ENCODE data around the gene MEIS1.

DNA sequence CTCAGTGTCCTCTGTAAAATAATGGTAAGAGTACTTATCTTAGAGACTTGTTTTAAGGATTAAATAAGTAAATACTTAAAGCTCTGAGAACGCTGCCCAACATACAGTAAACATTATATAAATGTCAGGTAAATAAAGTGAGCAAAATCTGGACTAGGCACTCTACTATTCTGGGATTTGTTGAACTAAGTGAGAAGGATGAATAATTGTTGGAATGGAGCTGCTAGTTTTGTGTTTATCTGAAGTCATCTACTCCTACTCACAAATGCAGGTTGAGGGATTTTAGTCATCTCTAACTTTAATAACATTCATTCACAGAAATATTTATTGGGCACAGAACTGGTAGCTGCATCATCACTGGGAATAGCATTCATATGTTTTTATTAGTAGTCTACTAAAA is 103.4 kb downstream of the MEIS1 start:
- TF ChIP-seq, protein P1, sequence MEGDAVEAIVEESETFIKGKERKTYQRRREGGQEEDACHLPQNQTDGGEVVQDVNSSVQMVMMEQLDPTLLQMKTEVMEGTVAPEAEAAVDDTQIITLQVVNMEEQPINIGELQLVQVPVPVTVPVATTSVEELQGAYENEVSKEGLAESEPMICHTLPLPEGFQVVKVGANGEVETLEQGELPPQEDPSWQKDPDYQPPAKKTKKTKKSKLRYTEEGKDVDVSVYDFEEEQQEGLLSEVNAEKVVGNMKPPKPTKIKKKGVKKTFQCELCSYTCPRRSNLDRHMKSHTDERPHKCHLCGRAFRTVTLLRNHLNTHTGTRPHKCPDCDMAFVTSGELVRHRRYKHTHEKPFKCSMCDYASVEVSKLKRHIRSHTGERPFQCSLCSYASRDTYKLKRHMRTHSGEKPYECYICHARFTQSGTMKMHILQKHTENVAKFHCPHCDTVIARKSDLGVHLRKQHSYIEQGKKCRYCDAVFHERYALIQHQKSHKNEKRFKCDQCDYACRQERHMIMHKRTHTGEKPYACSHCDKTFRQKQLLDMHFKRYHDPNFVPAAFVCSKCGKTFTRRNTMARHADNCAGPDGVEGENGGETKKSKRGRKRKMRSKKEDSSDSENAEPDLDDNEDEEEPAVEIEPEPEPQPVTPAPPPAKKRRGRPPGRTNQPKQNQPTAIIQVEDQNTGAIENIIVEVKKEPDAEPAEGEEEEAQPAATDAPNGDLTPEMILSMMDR (conservative IDR thresholded peaks at IDR 0.05; ENCODE audit: low read depth, low read length): no peak
- TF ChIP-seq EZH2 (IDR thresholded peaks at IDR 0.05; ENCODE audit: borderline replicate concordance, low read depth, low read length, poor library complexity, severe bottlenecking): no peak
